ENCODE data around the gene DIS3L2. TPM values are rescaled to one million over a fixed set of nuclear protein-coding genes. Genes with fewer than 3 reads are reported as not detected.

Gene DIS3L2
- total RNA-seq, 4 donors from 2014 or later: 13.3 to 31.0 (median 23.6) TPM

DNA sequence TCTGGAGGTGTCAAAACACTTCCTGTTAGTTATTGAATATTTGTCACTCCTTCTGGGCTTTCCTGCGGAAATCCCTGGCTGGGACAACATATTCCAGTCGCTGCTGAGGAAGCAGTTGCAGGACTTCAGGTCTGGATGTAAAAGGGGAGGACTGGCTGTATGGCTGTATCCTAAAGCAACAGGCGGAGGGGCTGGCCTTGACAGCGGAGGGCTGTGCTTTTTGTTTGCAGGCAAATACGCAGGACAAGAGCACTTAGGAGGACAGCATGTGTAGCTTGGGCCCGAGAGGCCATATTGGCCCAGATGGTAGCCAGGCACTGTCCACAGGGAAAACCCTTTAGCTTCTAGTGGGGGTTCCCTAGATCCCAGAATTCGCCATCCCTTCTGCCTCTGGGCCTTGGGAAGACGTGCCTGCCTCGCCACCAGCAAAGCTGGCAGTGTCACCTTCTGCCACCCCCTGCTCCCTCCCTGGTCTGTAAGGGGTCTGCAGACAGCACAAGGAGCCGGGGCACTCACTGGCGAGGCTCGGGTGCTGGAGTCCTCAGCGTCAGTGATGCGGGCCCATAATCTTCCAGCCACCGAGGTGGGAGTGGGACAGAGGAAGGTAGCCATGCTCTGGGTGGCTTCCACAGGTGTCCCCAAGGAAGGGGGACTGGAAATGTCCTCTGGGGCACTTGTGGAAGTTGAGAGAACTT, 42.0 kb upstream of the DIS3L2 start:
- no peak for ATAC-seq
- Histone ChIP-seq H3K4me3 (no peak overlapping the region), H3K4me1 (no peaks in the 10 kb centered on the region), H3K9me3 (no peaks in the 10 kb centered on the region), H3K27me3 (peaks cover 47% of the 10 kb centered on the region), H3K36me3 (no peaks in the 10 kb centered on the region), H3K27ac (no peak overlapping the region)
- 73 to 100% methylated on average over 2 to 3 of the region's 15 CpGs for WGBS, 2 donors (ENCODE audit: low coverage in 1 of 2)
- TF ChIP-seq POLR2AphosphoS5 (IDR thresholded peaks at IDR 0.05): no peak
- TF ChIP-seq, protein P1, sequence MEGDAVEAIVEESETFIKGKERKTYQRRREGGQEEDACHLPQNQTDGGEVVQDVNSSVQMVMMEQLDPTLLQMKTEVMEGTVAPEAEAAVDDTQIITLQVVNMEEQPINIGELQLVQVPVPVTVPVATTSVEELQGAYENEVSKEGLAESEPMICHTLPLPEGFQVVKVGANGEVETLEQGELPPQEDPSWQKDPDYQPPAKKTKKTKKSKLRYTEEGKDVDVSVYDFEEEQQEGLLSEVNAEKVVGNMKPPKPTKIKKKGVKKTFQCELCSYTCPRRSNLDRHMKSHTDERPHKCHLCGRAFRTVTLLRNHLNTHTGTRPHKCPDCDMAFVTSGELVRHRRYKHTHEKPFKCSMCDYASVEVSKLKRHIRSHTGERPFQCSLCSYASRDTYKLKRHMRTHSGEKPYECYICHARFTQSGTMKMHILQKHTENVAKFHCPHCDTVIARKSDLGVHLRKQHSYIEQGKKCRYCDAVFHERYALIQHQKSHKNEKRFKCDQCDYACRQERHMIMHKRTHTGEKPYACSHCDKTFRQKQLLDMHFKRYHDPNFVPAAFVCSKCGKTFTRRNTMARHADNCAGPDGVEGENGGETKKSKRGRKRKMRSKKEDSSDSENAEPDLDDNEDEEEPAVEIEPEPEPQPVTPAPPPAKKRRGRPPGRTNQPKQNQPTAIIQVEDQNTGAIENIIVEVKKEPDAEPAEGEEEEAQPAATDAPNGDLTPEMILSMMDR (IDR thresholded peaks at IDR 0.05): no peak
- no peak for TF ChIP-seq POLR2A (IDR thresholded peaks at IDR 0.05)
- no peak for TF ChIP-seq EP300 (IDR thresholded peaks at IDR 0.05)

DNA sequence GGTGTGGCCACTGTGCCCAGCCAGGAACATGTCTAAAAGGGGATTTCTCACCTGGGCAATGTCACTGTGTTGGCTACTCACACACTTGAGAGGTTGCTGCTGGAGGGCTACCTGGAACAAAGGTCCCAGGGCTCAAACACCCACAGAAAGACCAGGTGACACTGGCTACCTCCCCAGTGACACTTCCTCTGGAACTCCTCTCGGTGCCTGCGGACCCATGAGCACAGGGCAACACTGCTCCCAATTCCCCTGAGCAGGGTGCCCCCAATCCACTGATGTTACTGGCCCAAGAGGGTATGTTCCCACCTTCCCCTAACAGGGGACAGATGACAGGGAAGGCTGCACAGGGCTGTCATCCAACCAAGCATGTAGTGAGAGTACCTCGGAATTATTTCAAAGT, 41.1 kb upstream of the DIS3L2 start:
- Histone ChIP-seq H3K9me3 (no peaks in the 10 kb centered on the region), H3K4me1 (peaks cover 0 to 8% (median 0%) of the 10 kb centered on the region in 3 donors), H3K36me3 (no peaks in the 10 kb centered on the region), H3K27ac (no peak overlapping the region), H3K4me3 (no peak overlapping the region), H3K27me3 (peaks cover 56% of the 10 kb centered on the region)
- ATAC-seq: no peak
- WGBS, 2 donors (ENCODE audit: low coverage in 1 of 2): 82% methylated on average over 1 of the region's 3 CpGs; no CpG with 5 or more reads in 1 of the 2 donors
- TF ChIP-seq, protein P1 (IDR thresholded peaks at IDR 0.05): no peak
- TF ChIP-seq EP300 (IDR thresholded peaks at IDR 0.05): no peak
- TF ChIP-seq POLR2AphosphoS5 (IDR thresholded peaks at IDR 0.05): no peak
- TF ChIP-seq POLR2A (IDR thresholded peaks at IDR 0.05): no peak

DNA sequence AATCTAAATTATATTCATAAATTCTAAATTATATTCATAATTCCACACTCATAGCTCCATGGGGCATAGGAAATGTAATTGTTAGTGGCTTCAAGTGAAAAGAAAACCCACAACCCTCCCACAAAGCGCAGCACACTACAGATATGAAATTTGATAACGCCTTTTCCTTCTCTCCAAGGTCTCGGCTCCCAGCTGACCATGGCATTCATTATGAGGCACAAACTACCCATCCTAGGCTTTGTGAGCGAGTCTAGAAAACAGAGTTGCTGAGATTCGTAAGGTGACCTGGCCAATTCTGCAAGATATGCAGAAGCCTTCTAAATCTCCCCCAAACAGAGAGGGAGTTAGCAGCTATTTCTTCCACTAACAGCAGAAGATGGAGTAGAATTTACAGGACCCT, 40.7 kb upstream of the DIS3L2 start:
- no peak overlapping the region for H3K4me3 ChIP-seq
- no peak overlapping the region for H3K27ac ChIP-seq
- WGBS, 2 donors (ENCODE audit: low coverage in 1 of 2): 78 to 82% methylated on average over 3 to 5 of the region's 5 CpGs
- no peak for ATAC-seq
- peaks cover 61% of the 10 kb centered on the region for H3K27me3 ChIP-seq
- no peaks in the 10 kb centered on the region for H3K9me3 ChIP-seq
- TF ChIP-seq POLR2AphosphoS5 (IDR thresholded peaks at IDR 0.05) (no peak), POLR2A (IDR thresholded peaks at IDR 0.05) (no peak), EP300 (IDR thresholded peaks at IDR 0.05) (no peak)
- TF ChIP-seq, protein P1 (IDR thresholded peaks at IDR 0.05): no peak
- peaks cover 0 to 12% (median 4%) of the 10 kb centered on the region in 3 donors for H3K4me1 ChIP-seq
- no peaks in the 10 kb centered on the region for H3K36me3 ChIP-seq

DNA sequence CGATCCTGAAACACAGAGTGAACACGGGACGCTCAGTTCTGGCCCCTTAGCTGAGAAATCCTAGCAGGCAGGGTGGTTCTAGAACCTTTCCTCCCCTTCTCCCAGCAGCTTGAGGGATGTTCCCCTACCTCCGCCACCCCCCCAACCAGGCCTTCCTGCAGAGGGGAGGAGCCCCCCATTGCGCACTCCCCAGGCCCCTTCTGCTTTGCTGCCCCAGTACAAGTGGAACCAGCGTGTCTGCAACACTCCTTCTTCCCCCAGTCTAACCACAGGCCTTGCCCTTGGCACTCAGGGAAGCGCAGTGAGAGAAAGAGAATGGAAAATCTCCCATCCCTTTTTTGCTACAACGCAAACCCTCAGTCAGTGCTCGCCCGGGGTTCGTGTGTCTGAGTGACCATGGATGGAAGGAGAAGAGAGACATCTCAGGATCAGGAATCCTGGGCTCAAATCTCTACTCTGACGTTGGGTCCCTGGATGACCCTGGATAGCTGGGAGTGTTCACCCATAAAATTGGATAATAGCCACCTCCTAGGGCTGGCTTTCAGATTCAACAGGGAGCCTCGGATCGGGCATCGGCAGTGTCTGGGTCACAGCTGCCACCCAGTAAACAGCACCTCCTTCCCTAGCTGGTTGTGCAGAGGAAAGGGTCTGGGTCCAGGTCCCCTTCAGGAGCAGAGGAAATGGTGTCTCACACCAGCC, 39.1 kb upstream of the DIS3L2 start:
- Histone ChIP-seq H3K9me3 (no peaks in the 10 kb centered on the region), H3K4me1 (peaks cover 0 to 27% (median 11%) of the 10 kb centered on the region in 3 donors), H3K4me3 (no peak overlapping the region), H3K27me3 (peaks cover 77% of the 10 kb centered on the region), H3K27ac (no peak overlapping the region), H3K36me3 (no peaks in the 10 kb centered on the region)
- TF ChIP-seq EP300 (IDR thresholded peaks at IDR 0.05) (no peak), POLR2A (IDR thresholded peaks at IDR 0.05) (no peak), POLR2AphosphoS5 (IDR thresholded peaks at IDR 0.05) (no peak)
- TF ChIP-seq, protein P1 (IDR thresholded peaks at IDR 0.05): no peak
- ATAC-seq: no peak
- WGBS, 2 donors (ENCODE audit: low coverage in 1 of 2): 74 to 88% methylated on average over 3 to 4 of the region's 15 CpGs

DNA sequence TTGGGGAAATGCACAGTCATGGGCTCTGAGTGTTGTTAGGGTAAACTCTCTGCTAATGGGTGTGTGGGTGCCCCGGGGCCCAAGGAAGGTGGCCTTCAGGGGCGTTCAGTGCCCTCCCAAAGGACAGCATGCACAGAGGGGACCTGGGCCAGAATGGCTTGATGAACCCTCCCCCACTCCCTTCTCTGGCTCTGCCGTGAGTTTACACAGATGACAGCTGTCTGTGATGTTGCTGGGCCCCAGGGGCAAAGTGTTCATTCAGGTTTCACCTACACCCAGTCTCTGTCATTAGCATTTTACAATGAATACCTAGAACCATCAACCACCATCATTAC, 38.5 kb upstream of the DIS3L2 start:
- Histone ChIP-seq H3K4me3 (no peak overlapping the region), H3K36me3 (no peaks in the 10 kb centered on the region), H3K27ac (no peak overlapping the region), H3K4me1 (peaks cover 0 to 27% (median 11%) of the 10 kb centered on the region in 3 donors), H3K27me3 (peaks cover 82% of the 10 kb centered on the region), H3K9me3 (no peaks in the 10 kb centered on the region)
- 86 to 92% methylated on average over 1 to 2 of the region's 3 CpGs for WGBS, 2 donors (ENCODE audit: low coverage in 1 of 2)
- no peak for TF ChIP-seq POLR2AphosphoS5 (IDR thresholded peaks at IDR 0.05)
- TF ChIP-seq, protein P1 (IDR thresholded peaks at IDR 0.05): no peak
- no peak for TF ChIP-seq EP300 (IDR thresholded peaks at IDR 0.05)
- no peak for TF ChIP-seq POLR2A (IDR thresholded peaks at IDR 0.05)
- ATAC-seq: no peak
